ENCODE data around the gene DNM3.

GRCh38 chr1:172238158-172238557 lies 396.9 kb downstream of the DNM3 start:
- no peak for TF ChIP-seq CTCF (optimal IDR thresholded peaks at IDR 0.05 in 1 of 3, IDR thresholded peaks at IDR 0.05 in 1 of 3, conservative IDR thresholded peaks at IDR 0.05 in 1 of 3; ENCODE audit: extremely low read depth in 1 of 3, insufficient read depth in 2 of 3, low read length in 3 of 3)
- TF ChIP-seq EZH2 (IDR thresholded peaks at IDR 0.05; ENCODE audit: low read length): no peak
